GM13977 (cell line): ENCODE measurements around the gene POLDIP3.

Source experiments
- DNase-seq: peaks from one replicate; pipeline ENCODE4 v3.0.0; 2012; ENCODE audit warnings: low spot score
- CTCF ChIP-seq: IDR thresholded peaks from 2 replicates; pipeline ENCODE4 v1.5.1; 2012; ENCODE audit warnings: mild to moderate bottlenecking, control low read depth; ENCODE audit not compliant: insufficient read depth; ENCODE audit errors: extremely low read depth, missing control alignments
- in situ Hi-C: fragments of 300-500 bp; cut with MboI; formaldehyde crosslinking; loops from one replicate; pipeline ENCODE4 v1.12.0; 2022; ENCODE audit warnings: low sequenced_read_pairs, low pct_unique_long_range_greater_than_20kb, mixed read lengths, inconsistent platforms; ENCODE audit not compliant: unreplicated experiment

The POLDIP3 gene

GRCh38 chr22:42646569-42647525 lies 32.2 kb upstream of the POLDIP3 start:
- in situ Hi-C loops: no loop called here
- TF ChIP-seq CTCF: no peak
- DNase-seq: no peak

GRCh38 chr22:42645938-42646568 lies 31.4 kb upstream of the POLDIP3 start:
- in situ Hi-C loops: no loop called here
- DNase-seq: no peak
- no peak for TF ChIP-seq CTCF

- in situ Hi-C loops: no loop called here
These were observed 30.8 kb upstream of the POLDIP3 start for GRCh38 chr22:42645341-42645937.

GRCh38 chr22:42644422-42645340 lies 30.0 kb upstream of the POLDIP3 start:
- in situ Hi-C loops: no loop called here
- TF ChIP-seq CTCF: no peak
- DNase-seq: no peak

More at GRCh38 chr22:42645341-42645937, 30.8 kb upstream of the POLDIP3 start:
- no peak for DNase-seq
- TF ChIP-seq CTCF: no peak

GRCh38 chr22:42643634-42644421 lies 29.1 kb upstream of the POLDIP3 start:
- DNase-seq: no peak
- in situ Hi-C loops: no loop called here
- TF ChIP-seq CTCF: no peak
